GM12872 (cell line): ENCODE measurements around the gene HCRTR1.
A peak's percentile ranks its signal among the peaks of the same experiment; 100 is the strongest.

ENCODE experiments used
- TF ChIP-seq, protein P1 (sequence below): IDR thresholded peaks from 3 replicates; pipeline ENCODE4 v1.5.1; 2011; ENCODE audit warnings: low read depth, mild to moderate bottlenecking, low read length, moderate library complexity; ENCODE audit not compliant: insufficient read depth

Gene HCRTR1

DNA sequence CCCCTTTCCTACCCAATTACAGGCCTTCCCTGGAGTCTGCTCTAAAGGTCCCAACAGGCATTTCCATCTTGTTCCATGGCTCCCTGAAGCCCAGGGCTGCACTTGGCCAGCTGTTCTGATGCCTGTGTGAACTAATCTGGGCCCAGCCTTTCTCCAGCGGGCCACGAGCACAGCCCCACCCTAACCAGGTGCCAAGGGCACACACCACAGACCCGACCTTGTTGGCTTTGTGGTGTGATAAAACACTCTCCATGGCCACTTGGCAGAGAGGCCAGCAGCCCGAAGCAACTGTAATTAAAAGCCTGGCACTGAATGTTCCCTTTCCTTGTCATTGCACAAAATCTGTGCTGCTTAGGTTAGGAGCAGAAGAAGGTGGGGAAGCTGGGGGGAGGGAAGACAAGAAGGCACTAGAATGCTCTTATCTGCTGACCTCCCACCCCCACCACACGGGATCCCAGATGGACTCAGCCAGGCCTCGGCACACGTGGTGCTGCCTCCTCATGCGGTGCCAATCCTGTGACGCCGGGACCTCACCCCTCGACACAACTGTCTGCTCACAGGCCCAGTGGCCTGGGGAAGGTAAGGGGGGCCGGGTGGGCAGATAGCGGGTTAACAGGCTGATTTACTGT lies 9.9 kb downstream of the HCRTR1 start:
- TF ChIP-seq, protein P1, sequence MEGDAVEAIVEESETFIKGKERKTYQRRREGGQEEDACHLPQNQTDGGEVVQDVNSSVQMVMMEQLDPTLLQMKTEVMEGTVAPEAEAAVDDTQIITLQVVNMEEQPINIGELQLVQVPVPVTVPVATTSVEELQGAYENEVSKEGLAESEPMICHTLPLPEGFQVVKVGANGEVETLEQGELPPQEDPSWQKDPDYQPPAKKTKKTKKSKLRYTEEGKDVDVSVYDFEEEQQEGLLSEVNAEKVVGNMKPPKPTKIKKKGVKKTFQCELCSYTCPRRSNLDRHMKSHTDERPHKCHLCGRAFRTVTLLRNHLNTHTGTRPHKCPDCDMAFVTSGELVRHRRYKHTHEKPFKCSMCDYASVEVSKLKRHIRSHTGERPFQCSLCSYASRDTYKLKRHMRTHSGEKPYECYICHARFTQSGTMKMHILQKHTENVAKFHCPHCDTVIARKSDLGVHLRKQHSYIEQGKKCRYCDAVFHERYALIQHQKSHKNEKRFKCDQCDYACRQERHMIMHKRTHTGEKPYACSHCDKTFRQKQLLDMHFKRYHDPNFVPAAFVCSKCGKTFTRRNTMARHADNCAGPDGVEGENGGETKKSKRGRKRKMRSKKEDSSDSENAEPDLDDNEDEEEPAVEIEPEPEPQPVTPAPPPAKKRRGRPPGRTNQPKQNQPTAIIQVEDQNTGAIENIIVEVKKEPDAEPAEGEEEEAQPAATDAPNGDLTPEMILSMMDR = no peak

DNA sequence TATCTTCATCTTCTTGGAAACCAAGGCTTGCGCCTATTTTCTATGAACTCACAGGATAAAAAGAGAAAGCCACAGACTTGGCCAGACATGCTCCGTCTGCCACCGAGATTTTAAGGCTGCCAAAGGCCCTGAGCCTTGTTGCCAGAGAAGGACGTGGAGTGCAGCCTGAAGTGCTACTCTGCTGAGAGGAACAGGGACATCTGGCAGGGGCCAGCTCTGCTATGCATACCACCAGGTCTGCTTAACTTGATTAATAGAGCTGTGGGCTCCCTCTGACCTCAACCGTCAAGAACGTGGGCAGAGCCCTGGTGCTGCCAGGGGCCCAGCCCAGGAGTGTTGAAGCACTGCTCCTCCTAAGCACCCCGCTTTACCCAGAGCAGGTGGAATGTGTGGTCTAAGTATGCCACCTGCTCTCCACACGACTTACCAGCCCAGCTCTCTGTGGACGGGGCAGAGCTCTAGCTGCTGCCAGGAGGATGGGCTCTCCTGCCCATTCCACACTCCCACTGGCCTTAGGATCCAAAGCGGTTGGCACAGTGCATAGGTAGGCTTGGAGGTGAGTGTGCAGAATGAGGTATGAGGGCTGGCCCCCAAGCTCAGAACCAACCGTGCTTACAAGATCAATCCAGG lies 10.6 kb downstream of the HCRTR1 start:
- TF ChIP-seq, protein P1 = no peak

DNA sequence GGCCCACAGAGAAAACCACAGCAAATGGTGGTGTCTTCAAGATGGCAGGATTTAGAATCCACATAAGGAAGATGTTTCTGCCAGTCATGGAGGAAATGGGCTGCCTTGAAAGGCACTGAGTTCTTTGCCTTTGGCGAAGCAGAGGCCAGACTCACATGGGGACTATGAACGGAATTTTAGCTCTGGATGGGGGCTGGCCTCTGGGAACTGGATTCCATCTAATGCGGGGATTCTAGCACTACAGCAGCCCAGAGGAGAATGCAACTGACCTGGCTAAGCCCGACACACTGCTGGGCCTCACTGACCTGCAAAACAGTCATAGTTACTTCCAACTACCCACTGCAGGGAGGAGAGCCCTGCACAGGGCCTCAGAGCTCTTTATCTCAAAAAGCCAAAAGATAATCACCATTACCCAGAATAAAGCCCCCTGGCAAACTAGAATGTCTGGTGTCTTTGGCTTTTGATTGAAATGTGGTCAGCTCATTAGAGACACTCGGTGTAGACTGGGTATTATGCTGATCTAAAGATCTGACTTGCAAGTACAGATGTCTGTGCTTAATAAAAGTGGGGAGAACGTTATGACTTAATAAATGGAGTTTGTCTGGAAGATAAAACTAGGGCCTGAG lies 11.6 kb downstream of the HCRTR1 start:
- TF ChIP-seq, protein P1 = no peak

DNA sequence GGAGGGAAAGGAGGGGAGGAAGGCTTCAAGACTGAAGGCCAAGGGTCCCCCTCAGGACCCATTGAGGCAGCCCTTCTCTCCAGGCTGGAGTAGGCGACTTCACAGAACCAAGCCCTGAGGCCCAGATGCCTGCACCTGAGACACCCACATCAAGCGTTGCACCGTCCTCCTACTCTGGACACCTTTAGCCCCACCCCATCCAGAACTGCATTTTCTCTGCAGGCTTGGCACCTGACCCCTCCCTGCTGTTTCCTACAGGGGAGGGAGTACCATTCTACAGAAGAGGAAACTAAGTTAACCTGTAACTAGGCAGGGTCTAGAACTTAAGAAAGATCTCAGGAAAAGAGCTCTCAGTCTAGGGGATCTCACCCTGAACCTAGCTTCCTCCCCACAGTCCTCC lies 15.2 kb downstream of the HCRTR1 start:
- TF ChIP-seq, protein P1 = no peak

DNA sequence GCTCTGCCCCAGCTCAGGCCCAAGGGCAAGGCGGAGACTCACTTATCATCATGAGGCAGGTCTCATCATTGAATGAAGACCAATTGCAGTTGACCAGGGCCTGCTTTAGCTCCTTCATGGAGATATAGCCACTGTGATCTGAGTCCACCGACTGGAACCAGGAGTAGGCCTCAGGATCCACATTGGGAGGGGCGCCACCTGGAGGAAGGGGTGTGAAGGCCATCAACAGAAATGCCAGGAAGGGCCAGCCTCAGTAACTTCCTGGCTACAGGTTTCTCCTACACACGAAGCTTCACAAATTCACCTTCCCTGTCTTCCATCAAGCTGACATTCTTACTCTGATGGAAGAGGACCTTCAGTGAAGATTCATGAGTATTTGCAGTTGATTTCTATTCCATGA lies 15.6 kb downstream of the HCRTR1 start:
- TF ChIP-seq, protein P1 = peak; percentile 63

DNA sequence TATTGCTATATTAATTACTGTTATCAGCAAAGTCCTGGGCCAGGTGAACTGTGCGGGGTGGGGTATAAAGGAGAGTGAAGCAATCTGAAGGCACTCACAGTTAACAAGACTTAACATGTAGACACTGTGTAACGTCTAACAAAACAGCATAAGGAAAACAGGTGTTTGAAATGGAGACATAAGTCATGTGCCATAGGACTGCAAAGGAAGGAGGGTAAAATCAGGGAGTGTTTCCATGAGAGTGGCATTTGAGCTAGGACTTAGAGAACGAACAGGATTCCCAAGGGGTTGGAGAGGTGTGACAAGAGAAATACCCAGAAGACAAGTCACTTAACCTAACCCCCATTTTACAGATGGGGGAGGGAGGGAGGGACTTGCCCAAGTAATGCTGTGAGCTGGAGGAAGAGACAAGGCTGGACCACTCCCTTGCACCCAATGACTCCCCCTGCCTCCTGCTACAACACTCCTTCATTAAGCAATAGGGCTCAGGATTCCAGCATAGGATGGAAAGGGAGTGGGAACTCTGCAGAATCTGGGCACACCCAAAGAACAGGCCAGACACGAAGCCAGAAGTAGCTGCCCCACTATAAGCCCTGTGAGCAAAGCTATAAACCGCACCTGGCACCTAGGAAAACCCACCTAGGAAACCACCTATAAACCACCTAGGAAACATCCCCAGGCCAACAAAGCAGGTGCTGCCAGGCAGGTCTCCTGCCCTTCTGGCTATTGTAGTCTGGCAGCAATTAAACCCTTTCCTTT lies 20.6 kb downstream of the HCRTR1 start:
- TF ChIP-seq, protein P1 = no peak

DNA sequence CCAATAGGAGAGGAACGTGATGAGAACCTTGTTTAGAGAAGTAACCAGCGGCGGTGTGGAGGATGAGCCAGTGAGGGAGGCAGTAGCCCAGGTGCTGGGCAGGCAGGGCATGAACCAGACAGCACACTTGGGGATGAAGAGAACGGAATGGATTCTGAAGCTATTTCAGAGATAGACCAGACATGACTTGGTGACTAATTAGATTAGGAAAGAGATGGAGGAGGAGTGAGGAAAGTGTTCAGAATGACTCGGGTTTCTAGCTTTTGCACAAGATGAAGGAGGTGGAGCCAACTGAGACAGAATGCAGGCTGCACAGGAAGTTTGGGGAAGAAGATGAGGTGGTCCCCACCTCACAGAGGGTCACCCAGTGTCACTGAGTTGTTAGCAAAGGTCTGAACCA lies 22.1 kb downstream of the HCRTR1 start:
- TF ChIP-seq, protein P1 = no peak
